ENCODE measurements around the gene ADAMTSL1. TPM values are rescaled to one million over a fixed set of nuclear protein-coding genes. Genes with fewer than 3 reads are reported as not detected.

ADAMTSL1 gene
- total and polyA plus RNA-seq, 2 donors from 2014 or later, result 3.0 to 27.3 TPM

GRCh38 chr9:18728642-18729041 lies 254.7 kb downstream of the ADAMTSL1 start:
- Histone ChIP-seq H3K9ac (ENCODE audit: low read length in 3 of 3) (no peak overlapping the region), H3K9me3 (ENCODE audit: control insufficient read depth in 2 of 3, insufficient read depth in 1 of 3, low read length in 3 of 3) (no peaks in the 10 kb centered on the region), H3K4me1 (ENCODE audit: control insufficient read depth in 2 of 3, insufficient read depth in 2 of 3, low read depth in 1 of 3, low read length in 3 of 3) (peaks cover 0 to 2% (median 0%) of the 10 kb centered on the region in 3 donors), H3K27ac (ENCODE audit: low read depth in 2 of 2, low read length in 2 of 2) (no peak overlapping the region), H3K27me3 (ENCODE audit: control insufficient read depth, insufficient read depth, low read length) (no peaks in the 10 kb centered on the region), H3K4me3 (ENCODE audit: low read length in 3 of 3) (no peak overlapping the region), H3K36me3 (ENCODE audit: control insufficient read depth in 2 of 3, insufficient read depth in 3 of 3, low read length in 3 of 3) (no peaks in the 10 kb centered on the region)
- intact Hi-C loops (cut with DNase I), result no loop called here
- FAIRE-seq (no peak), DNase-seq (no peak)
- no peak for TF ChIP-seq CTCF (IDR thresholded peaks at IDR 0.05; ENCODE audit: borderline replicate concordance, extremely low read depth, insufficient read depth)

- Histone ChIP-seq H3K4me1 (ENCODE audit: control insufficient read depth in 2 of 3, insufficient read depth in 2 of 3, low read depth in 1 of 3, low read length in 3 of 3) (peaks cover 0 to 2% (median 0%) of the 10 kb centered on the region in 3 donors), H3K36me3 (ENCODE audit: control insufficient read depth in 2 of 3, insufficient read depth in 3 of 3, low read length in 3 of 3) (no peaks in the 10 kb centered on the region), H3K9me3 (ENCODE audit: control insufficient read depth in 2 of 3, insufficient read depth in 1 of 3, low read length in 3 of 3) (no peaks in the 10 kb centered on the region), H3K4me3 (ENCODE audit: low read length in 3 of 3) (no peak overlapping the region), H3K27ac (ENCODE audit: low read depth in 2 of 2, low read length in 2 of 2) (no peak overlapping the region), H3K9ac (ENCODE audit: low read length in 3 of 3) (no peak overlapping the region), H3K27me3 (ENCODE audit: control insufficient read depth, insufficient read depth, low read length) (no peaks in the 10 kb centered on the region)
- TF ChIP-seq CTCF (IDR thresholded peaks at IDR 0.05; ENCODE audit: borderline replicate concordance, extremely low read depth, insufficient read depth), result no peak
- DNase-seq, result no peak
- intact Hi-C loops (cut with DNase I), result no loop called here
- no peak for FAIRE-seq
These were observed 256.3 kb downstream of the ADAMTSL1 start for GRCh38 chr9:18730241-18730640.

- no peak for DNase-seq
- Histone ChIP-seq H3K36me3 (ENCODE audit: control insufficient read depth in 2 of 3, insufficient read depth in 3 of 3, low read length in 3 of 3) (no peaks in the 10 kb centered on the region), H3K9me3 (ENCODE audit: control insufficient read depth in 2 of 3, insufficient read depth in 1 of 3, low read length in 3 of 3) (no peaks in the 10 kb centered on the region), H3K27ac (ENCODE audit: low read depth in 2 of 2, low read length in 2 of 2) (no peak overlapping the region), H3K27me3 (ENCODE audit: control insufficient read depth, insufficient read depth, low read length) (no peaks in the 10 kb centered on the region), H3K9ac (ENCODE audit: low read length in 3 of 3) (no peak overlapping the region), H3K4me3 (ENCODE audit: low read length in 3 of 3) (no peak overlapping the region), H3K4me1 (ENCODE audit: control insufficient read depth in 2 of 3, insufficient read depth in 2 of 3, low read depth in 1 of 3, low read length in 3 of 3) (no peaks in the 10 kb centered on the region)
- intact Hi-C loops (cut with DNase I), result no loop called here
- no peak for FAIRE-seq
- TF ChIP-seq CTCF (IDR thresholded peaks at IDR 0.05; ENCODE audit: borderline replicate concordance, extremely low read depth, insufficient read depth), result no peak
These were observed 265.2 kb downstream of the ADAMTSL1 start for GRCh38 chr9:18739127-18739526.

GRCh38 chr9:18739641-18740318 lies 265.8 kb downstream of the ADAMTSL1 start:
- no peaks in the 10 kb centered on the region for H3K9me3 ChIP-seq (ENCODE audit: control insufficient read depth in 2 of 3, insufficient read depth in 1 of 3, low read length in 3 of 3)
- no peak for DNase-seq
- intact Hi-C loops (cut with DNase I), result no loop called here
- no peaks in the 10 kb centered on the region for H3K36me3 ChIP-seq (ENCODE audit: control insufficient read depth in 2 of 3, insufficient read depth in 3 of 3, low read length in 3 of 3)
- no peak for TF ChIP-seq CTCF (IDR thresholded peaks at IDR 0.05; ENCODE audit: borderline replicate concordance, extremely low read depth, insufficient read depth)
- FAIRE-seq, result no peak
- no peaks in the 10 kb centered on the region for H3K4me1 ChIP-seq (ENCODE audit: control insufficient read depth in 2 of 3, insufficient read depth in 2 of 3, low read depth in 1 of 3, low read length in 3 of 3)
- H3K9ac ChIP-seq (ENCODE audit: low read length in 3 of 3), result no peak overlapping the region
- H3K27ac ChIP-seq (ENCODE audit: low read depth in 2 of 2, low read length in 2 of 2), result no peak overlapping the region
- H3K4me3 ChIP-seq (ENCODE audit: low read length in 3 of 3), result no peak overlapping the region
- H3K27me3 ChIP-seq (ENCODE audit: control insufficient read depth, insufficient read depth, low read length), result no peaks in the 10 kb centered on the region
